Measurements from ENCODE around the gene FBXL19.

DNA sequence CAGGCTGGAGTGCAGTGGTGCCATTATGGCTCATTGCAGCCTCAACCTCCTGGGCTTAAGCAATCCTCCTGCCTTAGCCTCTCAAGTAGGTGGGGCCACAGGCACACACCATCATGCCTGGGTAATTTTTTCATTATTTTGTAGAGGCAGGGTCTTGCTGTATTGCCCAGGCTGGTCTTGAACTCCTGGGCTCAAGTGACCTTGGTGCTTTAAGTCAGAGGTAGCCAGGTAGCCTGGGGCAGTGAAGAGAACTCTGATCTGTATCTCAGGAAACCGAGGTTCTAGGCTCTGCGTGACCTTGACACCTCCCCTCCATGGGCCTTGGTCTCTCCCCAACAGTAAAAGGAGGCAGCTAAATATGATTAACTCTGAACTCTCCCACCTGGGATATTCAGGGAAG is 23.6 kb upstream of the FBXL19 start:
- TF ChIP-seq, protein P1, sequence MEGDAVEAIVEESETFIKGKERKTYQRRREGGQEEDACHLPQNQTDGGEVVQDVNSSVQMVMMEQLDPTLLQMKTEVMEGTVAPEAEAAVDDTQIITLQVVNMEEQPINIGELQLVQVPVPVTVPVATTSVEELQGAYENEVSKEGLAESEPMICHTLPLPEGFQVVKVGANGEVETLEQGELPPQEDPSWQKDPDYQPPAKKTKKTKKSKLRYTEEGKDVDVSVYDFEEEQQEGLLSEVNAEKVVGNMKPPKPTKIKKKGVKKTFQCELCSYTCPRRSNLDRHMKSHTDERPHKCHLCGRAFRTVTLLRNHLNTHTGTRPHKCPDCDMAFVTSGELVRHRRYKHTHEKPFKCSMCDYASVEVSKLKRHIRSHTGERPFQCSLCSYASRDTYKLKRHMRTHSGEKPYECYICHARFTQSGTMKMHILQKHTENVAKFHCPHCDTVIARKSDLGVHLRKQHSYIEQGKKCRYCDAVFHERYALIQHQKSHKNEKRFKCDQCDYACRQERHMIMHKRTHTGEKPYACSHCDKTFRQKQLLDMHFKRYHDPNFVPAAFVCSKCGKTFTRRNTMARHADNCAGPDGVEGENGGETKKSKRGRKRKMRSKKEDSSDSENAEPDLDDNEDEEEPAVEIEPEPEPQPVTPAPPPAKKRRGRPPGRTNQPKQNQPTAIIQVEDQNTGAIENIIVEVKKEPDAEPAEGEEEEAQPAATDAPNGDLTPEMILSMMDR (IDR thresholded peaks at IDR 0.05), result no peak
- no peak for TF ChIP-seq POLR2A (IDR thresholded peaks at IDR 0.05)

Data from body of pancreas (tissue), 4 donors.